Suprapubic skin (tissue), 3 donors: ENCODE results near the gene XRRA1.

ENCODE experiments used
- POLR2A ChIP-seq, 2 donors: fragments of 450-650 bp; IDR thresholded peaks; one replicate each; pipeline ENCODE4 v1.6.1; 2017; ENCODE audit warnings: antibody characterized with exemption in 2 of 2, mild to moderate bottlenecking in 2 of 2, moderate library complexity in 2 of 2
- TF ChIP-seq, protein P1 (sequence below), 2 donors: fragments of 200-600 bp in 1 of 2; fragments of 450-650 bp in 1 of 2; sonication (generic) in 1 of 2; IDR thresholded peaks; one replicate each; pipeline ENCODE4 v1.5.1; 2016 to 2019; ENCODE audit warnings: antibody characterized with exemption in 2 of 2, mild to moderate bottlenecking in 1 of 2, moderate library complexity in 1 of 2

DNA sequence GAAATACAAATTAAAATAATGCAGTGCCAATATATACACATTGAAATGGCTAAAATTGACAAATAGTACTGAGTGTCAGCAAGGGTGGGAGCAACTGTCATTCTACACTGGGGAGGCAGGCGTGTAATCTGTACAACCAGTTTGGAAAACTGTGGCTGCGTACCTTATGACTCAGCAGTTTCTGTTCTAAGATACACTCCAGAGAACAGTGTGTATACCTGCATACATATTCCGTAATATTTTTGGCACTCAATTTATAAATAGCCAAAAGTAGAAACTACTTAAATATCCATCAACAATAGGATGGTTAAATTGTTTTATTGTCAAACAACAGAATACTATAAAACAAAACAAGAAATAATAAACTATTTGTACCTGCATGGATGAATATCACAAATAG lies 142.6 kb downstream of the XRRA1 start:
- TF ChIP-seq, protein P1, sequence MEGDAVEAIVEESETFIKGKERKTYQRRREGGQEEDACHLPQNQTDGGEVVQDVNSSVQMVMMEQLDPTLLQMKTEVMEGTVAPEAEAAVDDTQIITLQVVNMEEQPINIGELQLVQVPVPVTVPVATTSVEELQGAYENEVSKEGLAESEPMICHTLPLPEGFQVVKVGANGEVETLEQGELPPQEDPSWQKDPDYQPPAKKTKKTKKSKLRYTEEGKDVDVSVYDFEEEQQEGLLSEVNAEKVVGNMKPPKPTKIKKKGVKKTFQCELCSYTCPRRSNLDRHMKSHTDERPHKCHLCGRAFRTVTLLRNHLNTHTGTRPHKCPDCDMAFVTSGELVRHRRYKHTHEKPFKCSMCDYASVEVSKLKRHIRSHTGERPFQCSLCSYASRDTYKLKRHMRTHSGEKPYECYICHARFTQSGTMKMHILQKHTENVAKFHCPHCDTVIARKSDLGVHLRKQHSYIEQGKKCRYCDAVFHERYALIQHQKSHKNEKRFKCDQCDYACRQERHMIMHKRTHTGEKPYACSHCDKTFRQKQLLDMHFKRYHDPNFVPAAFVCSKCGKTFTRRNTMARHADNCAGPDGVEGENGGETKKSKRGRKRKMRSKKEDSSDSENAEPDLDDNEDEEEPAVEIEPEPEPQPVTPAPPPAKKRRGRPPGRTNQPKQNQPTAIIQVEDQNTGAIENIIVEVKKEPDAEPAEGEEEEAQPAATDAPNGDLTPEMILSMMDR (IDR thresholded peaks at IDR 0.05) = no peak
- no peak for TF ChIP-seq POLR2A (IDR thresholded peaks at IDR 0.05)
